Muscle of back (tissue), 13 donors: Measurements from ENCODE around the gene HIF1AN. TPM values are rescaled to one million over a fixed set of nuclear protein-coding genes. Genes with fewer than 3 reads are reported as not detected.
A peak's percentile ranks its signal among the peaks of the same experiment; 100 is the strongest.

Source experiments
- DNase-seq, 3 donors: peaks; one replicate each; pipeline versions ENCODE4 v3.0.0 to v3.0.0-alpha.2; 2013
- long read RNA-seq, 9 donors: transcript quantifications; one replicate each; lab custom pipeline, GENCODE V29; 2026
- polyA plus RNA-seq, 10 donors: library from polyadenylated mRNA; unstranded; fragments of 120-200 nt; gene quantifications; one replicate each; pipeline ENCODE4 v1.2.1, GENCODE V29; 2013; ENCODE audit not compliant: insufficient read length in 10 of 10

HIF1AN gene
- 10 to 100 TPM; 27.1 to 42.1 (median 37.0) TPM for polyA plus RNA-seq
- long read RNA-seq, donor 1, full-length matches to known transcripts: 13 of 332 reads
- long read RNA-seq, donor 1, partial matches to known transcripts: 84 of 332 reads
- long read RNA-seq, donor 1, other reads (novel, unspliced or antisense): 235 of 332 reads
- long read RNA-seq, donor 2, full-length matches to known transcripts: 13 of 13 reads
- long read RNA-seq, donor 2, partial matches to known transcripts: 0 of 13 reads
- long read RNA-seq, donor 2, other reads (novel, unspliced or antisense): 0 of 13 reads
- long read RNA-seq, donor 3: 0 reads
- long read RNA-seq, donor 4, full-length matches to known transcripts: 12 of 12 reads
- long read RNA-seq, donor 4, partial matches to known transcripts: 0 of 12 reads
- long read RNA-seq, donor 4, other reads (novel, unspliced or antisense): 0 of 12 reads
- long read RNA-seq, donor 5, full-length matches to known transcripts: 9 of 9 reads
- long read RNA-seq, donor 5, partial matches to known transcripts: 0 of 9 reads
- long read RNA-seq, donor 5, other reads (novel, unspliced or antisense): 0 of 9 reads
- long read RNA-seq, donor 6, full-length matches to known transcripts: 6 of 6 reads
- long read RNA-seq, donor 6, partial matches to known transcripts: 0 of 6 reads
- long read RNA-seq, donor 6, other reads (novel, unspliced or antisense): 0 of 6 reads
- long read RNA-seq, donor 7, full-length matches to known transcripts: 4 of 4 reads
- long read RNA-seq, donor 7, partial matches to known transcripts: 0 of 4 reads
- long read RNA-seq, donor 7, other reads (novel, unspliced or antisense): 0 of 4 reads
- long read RNA-seq, donor 8, full-length matches to known transcripts: 4 of 4 reads
- long read RNA-seq, donor 8, partial matches to known transcripts: 0 of 4 reads
- long read RNA-seq, donor 8, other reads (novel, unspliced or antisense): 0 of 4 reads
- long read RNA-seq, donor 9: 0 reads

DNA sequence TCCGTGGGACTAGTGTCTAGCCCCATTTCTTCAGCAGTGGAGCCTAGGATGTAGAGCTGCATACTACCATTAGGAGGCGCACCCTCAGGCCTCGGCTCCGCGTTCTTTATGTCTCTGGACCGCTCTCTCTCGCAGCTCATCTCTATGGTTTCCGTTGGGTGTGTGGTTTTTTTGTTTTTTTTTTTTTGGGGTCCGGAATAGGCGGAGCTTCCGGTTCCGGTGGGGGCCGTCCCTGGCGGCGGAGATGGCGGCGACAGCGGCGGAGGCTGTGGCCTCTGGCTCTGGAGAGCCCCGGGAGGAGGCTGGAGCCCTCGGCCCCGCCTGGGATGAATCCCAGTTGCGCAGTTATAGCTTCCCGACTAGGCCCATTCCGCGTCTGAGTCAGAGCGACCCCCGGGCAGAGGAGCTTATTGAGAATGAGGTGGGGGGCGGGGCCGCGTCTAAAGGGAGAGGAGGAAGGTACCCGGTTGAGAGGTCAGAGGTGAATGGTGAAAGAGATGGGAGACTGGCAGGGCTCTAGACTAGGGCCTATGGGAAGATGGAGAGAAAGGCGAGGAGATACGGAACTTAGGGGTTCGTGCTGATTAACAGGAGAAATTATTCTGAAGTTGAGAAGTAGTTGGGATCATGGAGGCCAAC lies at the start of gene HIF1AN:
Gene HIF1AN (plus strand): TSS at position 229 of the 639 bp plus-strand sequence. CDS start 16 bp downstream, at position 245.
- DNase-seq: peak; percentile 95 to 97 (median 96)

DNA sequence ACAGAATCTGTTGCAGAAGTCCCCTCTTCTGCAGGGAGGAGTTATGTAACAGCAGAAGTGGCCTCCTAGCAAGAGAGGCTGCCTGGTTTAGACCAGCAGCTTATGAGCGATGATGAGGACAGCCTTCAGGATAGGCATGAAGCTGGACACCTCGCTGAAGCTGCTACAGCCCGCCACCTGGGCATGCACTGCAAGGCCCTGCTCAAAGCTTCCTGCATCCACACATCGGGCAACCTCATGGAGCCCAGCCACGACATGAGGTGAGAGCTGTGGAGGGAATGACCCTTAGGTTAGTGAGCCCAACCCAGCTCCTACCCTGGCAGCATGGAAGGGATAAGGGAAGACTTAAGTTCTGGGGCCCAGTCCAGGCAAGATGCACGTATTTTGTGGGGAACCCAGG lies 48.2 kb upstream of the HIF1AN start:
- DNase-seq: no peak

GRCh38 chr10:100489396-100489795 lies 46.3 kb upstream of the HIF1AN start:
- DNase-seq: no peak

DNA sequence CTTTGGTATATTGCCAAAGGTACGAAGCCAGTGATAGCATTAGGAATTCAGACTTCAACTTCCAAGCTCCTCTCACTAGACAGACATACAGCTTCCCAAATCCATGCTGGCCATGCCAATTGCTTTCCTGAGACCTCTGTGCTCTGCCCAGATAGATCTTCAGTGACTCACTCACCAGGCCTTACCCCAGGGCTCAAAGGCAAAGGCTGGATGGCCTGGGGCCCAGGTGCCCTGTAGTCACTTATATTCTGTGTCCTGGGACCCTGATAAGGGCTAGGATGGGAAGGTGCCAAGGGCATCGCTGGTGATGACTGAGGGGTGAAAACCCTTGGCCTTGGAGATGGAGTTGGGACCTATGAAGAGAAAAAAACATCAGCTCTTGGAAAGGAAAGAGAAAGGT lies 45.2 kb upstream of the HIF1AN start:
- no peak for DNase-seq

- no peak for DNase-seq
These were observed 39.2 kb upstream of the HIF1AN start for GRCh38 chr10:100496567-100496966.

- no peak for DNase-seq
These were observed 37.7 kb upstream of the HIF1AN start for GRCh38 chr10:100498059-100498458.

DNA sequence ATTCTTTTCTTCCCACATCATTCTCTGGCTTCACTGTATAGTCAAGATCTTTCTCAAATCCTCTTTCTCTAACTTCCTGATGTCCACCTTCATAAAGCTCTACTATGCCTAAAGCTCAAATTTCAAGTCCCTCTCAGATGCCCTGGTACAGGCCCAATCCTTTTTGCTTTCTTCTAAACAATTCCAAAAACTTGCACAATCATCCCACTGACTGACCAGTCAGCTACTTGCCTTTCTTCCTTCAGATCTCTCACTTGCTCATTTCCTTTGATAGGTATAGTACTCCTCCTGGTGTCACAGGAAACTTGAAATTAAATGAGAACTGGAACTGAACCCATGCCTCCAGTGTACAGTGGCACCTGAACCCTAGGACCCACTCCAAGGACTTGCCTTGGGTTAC lies 34.3 kb upstream of the HIF1AN start:
- DNase-seq: no peak

- DNase-seq: peak in 1 of 3 donors; percentile 22
These were observed 32.7 kb upstream of the HIF1AN start for GRCh38 chr10:100502926-100503494.

DNA sequence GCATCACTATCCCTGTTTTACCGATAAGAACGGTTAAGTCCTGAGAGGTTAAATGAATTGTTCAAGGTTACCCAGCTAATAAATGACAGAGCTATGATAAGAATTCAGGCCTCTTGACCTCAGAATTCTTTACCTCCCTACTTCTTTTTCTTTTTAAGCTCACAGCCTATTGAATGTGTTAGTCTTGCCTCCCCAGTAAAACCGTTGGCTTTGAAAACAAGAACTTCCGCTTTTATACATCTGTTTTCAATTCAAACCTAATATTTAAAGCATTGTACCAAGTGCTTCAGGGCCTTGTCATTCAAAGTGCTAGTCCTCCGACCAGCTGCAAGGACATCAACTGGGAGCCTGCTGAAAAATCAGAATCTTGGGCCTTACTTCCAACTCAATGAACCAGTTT lies 31.6 kb upstream of the HIF1AN start:
- DNase-seq: peak in 2 of 3 donors; percentile 24 to 43

DNA sequence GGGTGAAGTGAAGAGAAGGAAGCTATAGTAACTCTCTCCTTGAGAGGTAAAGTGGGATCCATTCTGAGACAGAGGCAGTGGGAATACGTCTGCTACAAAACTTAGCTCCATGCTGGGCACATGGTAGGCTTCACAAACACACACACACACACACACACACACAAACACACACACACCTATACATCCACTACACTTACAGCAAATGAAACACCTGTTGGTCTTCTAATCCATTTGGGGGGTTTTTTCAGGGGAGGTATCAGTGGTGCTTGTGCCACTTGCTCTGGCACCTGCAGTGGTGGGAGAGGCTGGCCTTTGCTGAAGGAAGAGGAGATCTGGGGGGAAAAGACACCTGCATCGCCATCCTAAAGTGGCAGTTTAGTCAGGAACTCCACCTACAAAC lies 30.6 kb upstream of the HIF1AN start:
- DNase-seq: no peak

DNA sequence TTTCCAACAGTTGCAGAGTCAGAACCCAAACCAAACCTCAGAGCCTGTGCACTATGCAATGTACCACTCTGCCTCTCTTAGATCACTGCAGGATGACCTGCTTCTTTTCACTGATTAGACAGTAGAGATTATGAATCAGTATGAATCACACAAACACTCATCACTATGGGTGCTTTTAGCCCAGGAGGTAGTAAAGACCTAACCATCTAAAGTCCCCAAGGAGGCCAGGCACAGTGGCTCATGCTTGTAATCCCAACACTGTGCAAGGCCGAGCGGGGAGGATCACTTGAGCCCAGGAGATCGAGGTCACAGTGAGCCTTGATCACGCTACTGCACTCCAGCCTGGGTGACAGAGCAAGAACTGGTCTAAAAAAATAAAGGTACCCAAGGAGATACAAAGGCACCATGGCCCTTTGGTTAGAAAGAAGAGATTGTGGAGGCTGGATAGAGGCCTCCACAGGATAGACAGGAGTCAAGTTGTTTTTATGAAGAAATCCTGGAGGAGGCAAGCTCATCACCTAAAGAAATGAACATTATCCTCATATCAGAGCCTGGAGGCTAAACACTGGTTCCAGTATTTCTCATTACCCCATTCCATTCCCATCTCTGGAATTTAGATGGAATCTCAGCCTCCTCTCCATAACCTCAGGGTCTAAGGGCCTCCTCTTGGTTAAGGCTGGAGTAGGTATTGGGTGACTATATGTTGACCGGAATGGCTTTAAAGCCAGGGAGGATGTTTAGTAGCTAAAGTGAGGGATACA lies 29.0 kb upstream of the HIF1AN start:
- DNase-seq: peak in 1 of 3 donors; percentile 56

DNA sequence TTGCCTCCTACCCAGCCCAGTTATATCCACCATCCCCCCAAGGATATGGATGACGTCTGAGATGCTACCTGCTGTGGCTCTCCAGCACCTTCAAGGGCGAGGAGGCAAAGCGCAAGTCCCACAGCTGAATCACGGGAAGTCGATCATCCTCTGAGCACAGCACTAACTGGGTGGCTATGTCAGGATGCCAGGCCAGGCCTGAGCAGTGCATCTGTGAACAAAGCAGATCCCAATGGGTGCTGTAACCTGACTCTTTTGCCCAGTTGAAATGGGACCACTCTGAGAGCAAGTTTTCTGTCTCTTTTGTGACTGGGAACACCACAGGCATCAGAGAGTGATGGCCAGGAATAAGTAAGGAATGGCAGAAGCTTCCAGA lies 28.4 kb upstream of the HIF1AN start:
- no peak for DNase-seq

- no peak for DNase-seq
These were observed 27.5 kb upstream of the HIF1AN start for GRCh38 chr10:100508266-100508665.

DNA sequence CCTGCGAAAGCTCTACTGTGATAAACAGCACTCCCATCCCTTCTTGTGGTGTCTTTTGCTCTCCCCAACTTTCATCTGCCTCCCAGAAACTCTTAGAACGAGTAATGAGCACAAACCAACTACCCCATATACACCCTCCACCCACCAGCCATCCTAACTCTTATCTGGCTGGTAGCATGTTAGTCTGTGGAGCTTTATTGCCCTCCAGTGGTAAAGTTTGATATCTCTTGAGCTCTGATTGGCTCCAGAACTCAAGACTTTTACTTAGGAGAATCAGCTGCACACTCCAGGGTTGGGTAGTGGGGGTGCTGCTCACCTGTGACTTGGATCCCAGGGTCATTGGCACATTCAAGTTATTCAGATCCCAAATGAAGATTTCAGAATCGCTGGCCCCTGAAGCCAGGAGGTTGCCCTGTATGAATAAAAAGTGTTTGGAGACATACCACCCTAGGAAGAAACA lies 27.0 kb upstream of the HIF1AN start:
- DNase-seq: peak in 2 of 3 donors; percentile 26 to 38

GRCh38 chr10:100509241-100509840 lies 26.4 kb upstream of the HIF1AN start:
- DNase-seq: no peak

- DNase-seq: no peak
These were observed 25.0 kb upstream of the HIF1AN start for GRCh38 chr10:100510533-100511308.

- DNase-seq: no peak
These were observed 20.1 kb upstream of the HIF1AN start for GRCh38 chr10:100515612-100516011.

GRCh38 chr10:100516847-100517246 lies 18.9 kb upstream of the HIF1AN start:
- DNase-seq: no peak

GRCh38 chr10:100518761-100519241 lies 16.9 kb upstream of the HIF1AN start:
- peak; percentile 54 to 77 (median 61) for DNase-seq
